GM12878 (cell line): ENCODE measurements around the gene MAPK1IP1L. TPM values are rescaled to one million over a fixed set of nuclear protein-coding genes. Genes with fewer than 3 reads are reported as not detected.

Experiments
- ATAC-seq: fragments of 200-7000 bp; cut with Tn5 transposase; 3 replicates; pipeline ENCODE4 v1.9.1; 2020; ENCODE audit warnings: mild to moderate bottlenecking, moderate library complexity
- BruUV-seq: library from RNA; stranded (reverse); fragments of 400-500 nt; replicated peaks from 2 replicates; lab custom pipeline; 2021; lab: Mats Ljungman, UMichigan
- CTCF ChIA-PET: fragments of 300-600 bp; sonication (Branson Sonifier 250); formaldehyde crosslinking; extraction: SDS; loops from one replicate; lab custom pipeline; 2021; ENCODE audit warnings: inconsistent platforms; lab: Yijun Ruan, JAX
- POLR2A ChIA-PET: fragments of 350-600 bp; formaldehyde crosslinking; extraction: SDS; loops from one replicate; lab custom pipeline; 2021; ENCODE audit warnings: inconsistent platforms; lab: Charles Lee
- RAD21 ChIA-PET: fragments of 300-600 bp; sonication (Branson Sonifier 250); formaldehyde crosslinking; loops from one replicate; lab custom pipeline; 2023; ENCODE audit warnings: antibody characterized with exemption; ENCODE audit not compliant: unreplicated experiment; lab: Charles Lee
- SMC1A ChIA-PET: fragments of 300-600 bp; sonication (Branson Sonifier 250); formaldehyde crosslinking; loops from one replicate; lab custom pipeline; 2023; ENCODE audit not compliant: unreplicated experiment, uncharacterized antibody; lab: Charles Lee
- DNase-seq: peaks from one replicate; pipeline ENCODE4 v3.0.0-alpha.2; 2011; ENCODE audit warnings: low read depth, low spot score
- FAIRE-seq: peaks from 3 replicates; lab custom pipeline; 2011; peaks lifted over from hg19 to GRCh38; lab: Jason Lieb, UNC
- H2AFZ ChIP-seq: 2 replicates; pipeline ENCODE4 v1.6.0; 2011; ENCODE audit warnings: low read depth, low read length, control low read depth; ENCODE audit not compliant: control insufficient read depth
- H3K27ac ChIP-seq: 2 replicates; pipeline ENCODE4 v1.5.1; 2011; ENCODE audit warnings: control low read depth; ENCODE audit not compliant: control insufficient read depth, insufficient read depth
- H3K27me3 ChIP-seq, 2 experiments: replicated peaks in 1 of 2; 2 replicates each; pipeline versions ENCODE4 v1.6.0 to v1.6.1; 2011; ENCODE audit warnings: low read length in 1 of 2; ENCODE audit not compliant: control insufficient read depth in 2 of 2, insufficient read depth in 2 of 2
- H3K36me3 ChIP-seq, 2 experiments: 2 replicates each; pipeline ENCODE4 v1.5.1; 2011; ENCODE audit warnings: low read length in 1 of 2; ENCODE audit not compliant: control insufficient read depth in 2 of 2, insufficient read depth in 2 of 2
- H3K4me1 ChIP-seq: 2 replicates; pipeline ENCODE4 v1.6.1; 2011; ENCODE audit warnings: mild to moderate bottlenecking, low read length, moderate library complexity, mixed read lengths; ENCODE audit not compliant: control insufficient read depth, insufficient read depth
- H3K4me2 ChIP-seq: 2 replicates; pipeline ENCODE4 v1.6.0; 2011; ENCODE audit warnings: control low read depth; ENCODE audit not compliant: control insufficient read depth, insufficient read depth
- H3K4me3 ChIP-seq: fragments of 200-600 bp; sonication (generic); 2 replicates; pipeline ENCODE4 v1.5.1; 2016
- H3K79me2 ChIP-seq: 2 replicates; pipeline ENCODE4 v1.6.0; 2011; ENCODE audit warnings: low read length; ENCODE audit not compliant: control insufficient read depth, insufficient read depth
- H3K9ac ChIP-seq: 2 replicates; pipeline ENCODE4 v1.8.0; 2011; ENCODE audit warnings: low read length, control low read depth, mixed read lengths; ENCODE audit not compliant: control insufficient read depth, insufficient read depth
- H3K9me3 ChIP-seq: replicated peaks from 3 replicates; pipeline ENCODE4 v1.5.1; 2011; ENCODE audit warnings: mild to moderate bottlenecking, low read length; ENCODE audit not compliant: control insufficient read depth, insufficient read depth
- H4K20me1 ChIP-seq: 2 replicates; pipeline ENCODE4 v1.6.0; 2011; ENCODE audit not compliant: control insufficient read depth, insufficient read depth
- ASH2L ChIP-seq: fragments of 300-600, 200-600 bp; sonication (generic); IDR thresholded peaks from 2 replicates; pipeline ENCODE4 v1.6.1; 2017; ENCODE audit warnings: low read depth, mild to moderate bottlenecking, borderline replicate concordance
- BCL3 ChIP-seq: IDR thresholded peaks from 2 replicates; pipeline ENCODE4 v1.6.1; 2011; ENCODE audit warnings: borderline replicate concordance, low read depth, mild to moderate bottlenecking, moderate library complexity, low read length; ENCODE audit not compliant: insufficient read depth, poor library complexity, severe bottlenecking
- BRCA1 ChIP-seq: IDR thresholded peaks from 2 replicates; pipeline ENCODE4 v1.6.1; 2011; ENCODE audit warnings: low read depth, low read length, improper control_type of control experiment
- CHD4 ChIP-seq: fragments of 200-600 bp; sonication (generic); IDR thresholded peaks from 2 replicates; pipeline ENCODE4 v1.6.1; 2016; ENCODE audit warnings: mild to moderate bottlenecking
- CREB1 ChIP-seq: IDR thresholded peaks from 2 replicates; pipeline ENCODE4 v1.6.1; 2012; ENCODE audit warnings: low read depth, mild to moderate bottlenecking, inconsistent platforms
- IKZF1 ChIP-seq: fragments of 450-650 bp; conservative IDR thresholded peaks from 2 replicates; pipeline ENCODE4 v1.6.1; 2017; ENCODE audit warnings: antibody characterized with exemption, mild to moderate bottlenecking
- NFYB ChIP-seq: IDR thresholded peaks from 2 replicates; pipeline ENCODE4 v1.6.1; 2011; ENCODE audit warnings: low read depth, mild to moderate bottlenecking, low read length, improper control_type of control experiment, moderate library complexity; ENCODE audit not compliant: insufficient read depth
- RAD21 ChIP-seq: IDR thresholded peaks from 2 replicates; pipeline ENCODE4 v1.6.1; 2011; ENCODE audit warnings: mild to moderate bottlenecking, low read depth, low read length, moderate library complexity; ENCODE audit not compliant: insufficient read depth
- RELB ChIP-seq: fragments of 450-650 bp; IDR thresholded peaks from 2 replicates; pipeline ENCODE4 v1.6.1; 2017; ENCODE audit warnings: low read depth, mild to moderate bottlenecking, moderate library complexity
- STAT3 ChIP-seq: IDR thresholded peaks from 2 replicates; pipeline ENCODE4 v1.6.1; 2011; ENCODE audit warnings: low read depth, low read length, improper control_type of control experiment
- TCF12 ChIP-seq: IDR thresholded peaks from 2 replicates; pipeline ENCODE4 v1.6.1; 2011; ENCODE audit warnings: low read depth, mild to moderate bottlenecking, low read length
- WGBS: methylation state at CpG from one replicate; pipeline ENCODE4 v1.1.6; 2016; ENCODE audit warnings: low lambda C conversion rate; ENCODE audit not compliant: insufficient replicate concordance, insufficient coverage; ENCODE audit errors: missing lambda C conversion rate; 5-methylcytosine and 5-hydroxymethylcytosine counted together
- in situ Hi-C: fragments of 300-500 bp; cut with MboI; formaldehyde crosslinking; loops from 9 replicates; pipeline ENCODE4 v1.14.3; 2018; ENCODE audit warnings: mixed read lengths
- intact Hi-C: fragments of 100-400 bp; cut with micrococcal nuclease; formaldehyde crosslinking; loops from one replicate; pipeline ENCODE4 v1.14.2; 2022; ENCODE audit not compliant: unreplicated experiment
- polyA plus RNA-seq, 11 experiments: library from polyadenylated mRNA; depleted of rRNA in 4 of 11; unstranded in 6 of 11; stranded (reverse) in 5 of 11; fragments of >200 nt; fragmentation: Nextera tagmentation in 4 of 11; fragmentation: Illumina TruSeq in 1 of 11; extraction: Ambion mirVana in 4 of 11; extraction: Trizol in 1 of 11; gene quantifications; 1 replicate in 1 of 11; 2 replicates in 10 of 11; pipeline versions ENCODE4 v1.2.1 to v1.2.3, GENCODE V29; 2011 to 2016; ENCODE audit warnings: inconsistent platforms in 2 of 11, missing spikeins in 2 of 11, low read depth in 1 of 11
- total RNA-seq, 4 experiments: library from RNA; depleted of rRNA in 3 of 4; stranded (reverse); fragments of >200 nt in 3 of 4; fragmentation: Illumina TruSeq in 1 of 4; extraction: Trizol in 1 of 4; gene quantifications; 2 replicates each; pipeline versions ENCODE4 v1.2.1 to v1.2.3, GENCODE V29; 2013 to 2021

The MAPK1IP1L gene
- total and polyA plus RNA-seq, 10 of the 15 experiments (the other 5 are each of a cell fraction or from before 2014, with no cell fraction given): 44.6 to 117 (median 73.0) TPM

DNA sequence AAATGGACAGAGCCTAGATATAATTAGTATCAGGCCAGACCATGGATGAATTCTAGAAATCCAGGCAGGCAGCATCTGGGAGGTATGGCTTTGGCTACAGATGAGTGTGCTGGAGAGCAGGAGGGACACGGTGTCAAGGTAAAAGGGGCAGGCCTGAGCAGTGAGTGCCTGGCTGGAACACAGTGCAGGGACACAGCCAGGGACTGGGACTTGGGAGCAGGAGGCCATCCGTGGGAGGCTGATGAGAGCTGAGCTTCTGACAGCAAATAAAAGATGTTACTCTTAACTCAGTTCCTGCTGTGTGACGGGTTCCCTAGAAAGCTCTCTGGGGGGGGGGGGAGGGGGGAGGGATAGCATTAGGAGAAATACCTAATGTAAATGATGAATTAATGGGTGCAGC lies 64.0 kb downstream of the MAPK1IP1L start (continued):
- TF ChIP-seq ASH2L (no peak), BRCA1 (no peak)
- TF ChIP-seq, all 136 proteins: peak for 0

- in situ Hi-C loops: no loop called here
- WGBS: 37% methylated on average over 4 of the region's 4 CpGs
- ATAC-seq: no peak
- Histone ChIP-seq H2AFZ (no peak overlapping the region), H3K27ac (no peak overlapping the region), H4K20me1 (no peaks in the 10 kb centered on the region)
- TF ChIP-seq NFYB: no peak
- TF ChIP-seq, all 136 proteins: peak for 0
- DNase-seq (no peak), FAIRE-seq (no peak)
- BruUV-seq: no TSS peak
- no peak overlapping the region for H3K4me2 ChIP-seq
- no peak overlapping the region for H3K4me3 ChIP-seq
- no peak overlapping the region for H3K9ac ChIP-seq
- SMC1A ChIA-PET: interaction anchor here (1.1 kb wide), 1 partner anchor 22 kb away, joined by 3 read pairs; no protein-coding TSS in a partner anchor
- POLR2A ChIA-PET: no interaction called here
- CTCF ChIA-PET: interaction anchor here (0.6 to 1.0 kb wide), 2 partner anchors 26 to 124 kb away, joined by 3 read pairs; no protein-coding TSS in a partner anchor
- no peaks in the 10 kb centered on the region for H3K4me1 ChIP-seq
- no peaks in the 10 kb centered on the region for H3K79me2 ChIP-seq
- H3K36me3 ChIP-seq: no peaks in the 10 kb centered on the region
- no peaks in the 10 kb centered on the region for H3K9me3 ChIP-seq
- H3K27me3 ChIP-seq: no peaks in the 10 kb centered on the region
- intact Hi-C loops: no loop called here
- RAD21 ChIA-PET: interaction anchor here (1.0 to 1.1 kb wide), 2 partner anchors 13 to 26 kb away, joined by 3 read pairs; no protein-coding TSS in a partner anchor
Measured at GRCh38 chr14:55115861-55116245, 64.4 kb downstream of the MAPK1IP1L start.

DNA sequence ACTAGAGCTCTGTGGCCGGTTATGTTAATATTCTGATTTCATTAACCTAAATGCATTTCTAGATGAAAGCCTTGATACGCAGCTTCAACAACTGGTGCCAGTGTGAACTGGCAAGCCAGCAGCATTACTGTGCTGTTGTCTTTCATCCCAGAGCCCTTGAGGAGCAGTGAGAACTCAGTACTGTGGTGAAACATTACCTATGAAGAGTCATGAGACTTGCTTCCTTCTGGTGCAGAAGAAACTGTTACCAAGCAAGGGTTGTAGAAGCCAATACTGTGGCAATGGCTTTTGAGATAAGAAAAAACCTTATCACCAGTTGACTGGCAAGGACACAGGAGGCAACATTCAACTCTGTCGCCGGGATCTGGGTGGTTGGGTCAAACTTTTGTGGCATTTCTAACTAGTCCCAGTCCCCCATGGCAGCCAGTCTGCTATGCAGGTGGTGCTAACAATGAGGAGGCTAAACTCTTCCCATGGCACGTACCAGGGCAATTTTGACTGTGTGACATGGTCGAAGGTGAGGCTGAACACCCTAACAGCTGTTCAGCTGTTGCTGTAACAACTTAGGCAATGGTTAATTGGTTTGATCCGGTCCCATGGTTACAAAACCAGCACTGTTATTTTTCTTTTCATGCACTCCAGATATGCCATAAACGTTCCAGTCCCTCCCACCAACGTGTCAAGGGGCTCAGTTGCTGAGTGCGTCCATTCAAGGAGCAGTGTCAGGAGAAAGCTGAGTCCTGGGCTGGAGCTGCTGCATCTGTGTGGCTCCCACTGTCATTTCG lies 65.0 kb downstream of the MAPK1IP1L start:
- no peaks in the 10 kb centered on the region for H3K9me3 ChIP-seq
- FAIRE-seq (no peak), ATAC-seq (no peak), DNase-seq (no peak)
- BruUV-seq: no TSS peak
- H3K79me2 ChIP-seq: no peaks in the 10 kb centered on the region
- in situ Hi-C loops: no loop called here
- intact Hi-C loops: no loop called here
- H3K9ac ChIP-seq: no peak overlapping the region
- CTCF ChIA-PET: interaction anchor here (0.6 to 1.0 kb wide), 2 partner anchors 26 to 124 kb away, joined by 3 read pairs; no protein-coding TSS in a partner anchor
- SMC1A ChIA-PET: interaction anchor here (1.1 to 2.0 kb wide), 2 partner anchors 13 to 23 kb away, joined by 3 to 7 read pairs; no protein-coding TSS in a partner anchor
- no peak overlapping the region for H2AFZ ChIP-seq
- 70% methylated on average over 11 of the region's 11 CpGs for WGBS
- RAD21 ChIA-PET: interaction anchor here (1.1 kb wide), 1 partner anchor 14 kb away, joined by 3 read pairs; no protein-coding TSS in a partner anchor
- no peaks in the 10 kb centered on the region for H3K27me3 ChIP-seq
- POLR2A ChIA-PET: interaction anchor here (0.7 to 2.9 kb wide), 2 partner anchors 13 to 63 kb away, joined by 5 to 14 read pairs; no protein-coding TSS in a partner anchor
- no peak overlapping the region for H3K4me3 ChIP-seq
- no peaks in the 10 kb centered on the region for H3K36me3 ChIP-seq
- H3K4me1 ChIP-seq: no peaks in the 10 kb centered on the region
- H3K4me2 ChIP-seq: no peak overlapping the region
- H4K20me1 ChIP-seq: no peaks in the 10 kb centered on the region
- no peak overlapping the region for H3K27ac ChIP-seq
- no peak for TF ChIP-seq BCL3
- TF ChIP-seq CHD4: no peak
- TF ChIP-seq IKZF1: no peak
- no peak for TF ChIP-seq CREB1
- no peak for TF ChIP-seq STAT3
- TF ChIP-seq TCF12: no peak
- TF ChIP-seq RELB: no peak
- no peak for TF ChIP-seq RAD21
